GM18519 (cell line): ENCODE data around the gene P4HA2.
"Not testable (repeated sequence)": the region's sequence is repeated elsewhere in the genome, so short reads cannot be mapped to it uniquely, and the experiment has no call there.

Experiments
- ATAC-seq: cut with Tn5 transposase; IDR thresholded peaks from one replicate; pipeline ENCODE4 v1.9.1; 2021; ENCODE audit warnings: mild to moderate bottlenecking, moderate library complexity; ENCODE audit not compliant: unreplicated experiment, low FRiP score

The P4HA2 gene

DNA sequence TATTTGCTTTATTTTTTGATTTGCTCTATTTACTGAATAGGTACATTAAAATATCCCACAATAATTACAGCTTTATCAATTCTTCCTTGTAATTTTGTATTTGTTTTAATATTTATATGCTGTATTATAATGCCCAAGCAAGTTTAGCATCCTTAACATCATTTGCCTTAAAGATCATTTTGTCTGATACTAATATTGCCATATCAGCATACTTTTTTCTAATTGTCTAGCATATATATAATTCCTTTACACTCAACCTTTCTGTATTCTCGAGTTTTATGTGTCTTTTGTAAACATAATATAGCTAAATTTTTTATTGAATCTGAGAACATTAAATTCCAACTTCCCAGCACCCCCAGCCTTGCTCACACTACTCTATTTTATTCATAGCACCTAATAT lies 64.7 kb downstream of the P4HA2 start:
- no peak for ATAC-seq

DNA sequence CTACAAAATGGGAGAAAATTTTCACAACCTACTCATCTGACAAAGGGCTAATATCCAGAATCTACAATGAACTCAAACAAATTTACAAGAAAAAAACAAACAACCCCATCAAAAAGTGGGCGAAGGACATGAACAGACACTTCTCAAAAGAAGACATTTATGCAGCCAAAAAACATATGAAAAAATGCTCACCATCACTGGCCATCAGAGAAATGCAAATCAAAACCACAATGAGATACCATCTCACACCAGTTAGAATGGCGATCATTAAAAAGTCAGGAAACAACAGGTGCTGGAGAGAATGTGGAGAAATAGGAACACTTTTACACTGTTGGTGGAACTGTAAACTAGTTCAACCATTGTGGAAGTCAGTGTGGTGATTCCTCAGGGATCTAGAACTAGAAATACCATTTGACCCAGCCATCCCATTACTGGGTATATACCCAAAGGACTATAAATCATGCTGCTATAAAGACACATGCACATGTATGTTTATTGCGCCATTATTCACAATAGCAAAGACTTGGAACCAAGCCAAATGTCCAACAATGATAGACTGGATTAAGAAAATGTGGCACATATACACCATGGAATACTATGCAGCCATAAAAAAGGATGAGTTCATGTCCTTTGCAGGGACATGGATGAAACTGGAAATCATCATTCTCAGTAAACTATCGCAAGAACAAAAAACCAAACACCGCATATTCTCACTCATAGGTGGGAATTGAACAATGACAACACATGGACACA lies 65.9 kb downstream of the P4HA2 start:
- not testable (repeated sequence) for ATAC-seq

DNA sequence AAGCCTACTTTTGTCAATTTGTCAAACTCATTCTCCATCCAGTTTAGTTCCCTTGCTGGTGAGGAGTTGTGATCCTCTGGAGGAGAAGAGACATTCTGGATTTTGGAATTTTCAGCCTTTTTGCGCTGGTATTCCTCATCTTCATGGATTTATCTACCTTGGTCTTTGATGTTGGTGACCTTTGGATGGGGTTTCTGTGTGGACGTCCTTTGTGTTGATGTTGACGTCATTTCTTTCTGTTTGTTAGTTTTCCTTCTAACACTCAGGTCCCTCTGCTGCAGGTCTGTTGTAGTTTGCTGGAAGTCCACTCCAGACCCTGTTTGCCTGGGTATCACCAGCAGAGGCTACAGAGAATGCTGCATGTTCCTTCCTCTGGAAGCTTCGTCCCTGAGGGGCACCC lies 71.2 kb downstream of the P4HA2 start:
- ATAC-seq: no peak

DNA sequence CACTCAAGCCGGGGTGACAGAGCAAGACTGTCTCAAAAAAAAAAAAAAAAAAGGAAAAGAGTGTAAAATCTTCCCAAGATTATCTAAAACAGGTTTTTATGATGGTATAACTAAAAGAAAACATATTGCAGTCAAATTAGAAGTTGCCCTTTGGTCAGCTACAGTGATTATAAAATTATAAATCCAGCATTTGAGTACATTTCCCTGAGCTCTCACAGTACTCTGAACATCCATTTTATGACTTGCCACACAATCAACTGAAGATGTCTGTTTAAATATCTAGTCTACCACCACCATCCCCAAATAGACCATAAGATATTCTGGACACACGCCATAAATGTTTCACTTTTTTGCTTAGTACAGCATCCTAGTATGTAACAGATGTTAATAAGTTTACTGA lies 77.1 kb downstream of the P4HA2 start:
- no peak for ATAC-seq

DNA sequence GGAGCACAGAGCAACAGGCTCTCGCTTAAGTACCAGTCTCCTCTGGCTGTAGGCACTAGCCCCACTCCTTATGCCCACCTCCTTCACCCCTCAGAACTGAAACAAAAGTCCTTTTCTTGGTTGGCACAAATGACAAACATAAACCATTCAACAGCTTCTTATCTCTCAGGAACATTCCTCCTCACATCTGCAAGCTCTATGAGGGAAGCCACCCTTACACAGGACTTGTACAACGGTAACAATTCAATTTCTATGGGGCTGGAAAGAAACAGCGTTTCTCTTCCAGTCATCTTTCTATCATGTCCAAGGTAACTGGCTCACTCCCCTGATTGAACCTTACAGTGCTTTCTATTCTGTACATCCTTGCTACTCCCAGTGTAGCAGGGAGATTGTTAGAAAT lies 80.0 kb downstream of the P4HA2 start:
- ATAC-seq: no peak

DNA sequence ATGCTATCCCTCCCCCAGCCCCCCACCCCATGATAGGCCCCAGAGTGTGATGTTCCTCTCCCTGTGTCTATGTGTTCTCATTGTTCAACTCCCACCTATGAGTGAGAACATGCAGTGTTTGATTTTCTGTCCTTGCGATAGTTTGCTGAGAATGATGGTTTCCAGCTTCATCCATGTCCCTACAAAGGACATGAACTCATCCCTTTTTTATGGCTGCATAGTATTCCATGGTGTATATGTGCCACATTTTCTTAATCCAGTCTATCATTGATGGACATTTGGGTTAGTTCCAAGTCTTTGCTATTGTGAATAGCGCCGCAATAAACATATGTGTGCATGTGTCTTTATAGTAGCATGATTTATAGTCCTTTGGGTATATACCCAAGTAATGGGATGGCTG lies 82.3 kb downstream of the P4HA2 start:
- not testable (repeated sequence) for ATAC-seq

DNA sequence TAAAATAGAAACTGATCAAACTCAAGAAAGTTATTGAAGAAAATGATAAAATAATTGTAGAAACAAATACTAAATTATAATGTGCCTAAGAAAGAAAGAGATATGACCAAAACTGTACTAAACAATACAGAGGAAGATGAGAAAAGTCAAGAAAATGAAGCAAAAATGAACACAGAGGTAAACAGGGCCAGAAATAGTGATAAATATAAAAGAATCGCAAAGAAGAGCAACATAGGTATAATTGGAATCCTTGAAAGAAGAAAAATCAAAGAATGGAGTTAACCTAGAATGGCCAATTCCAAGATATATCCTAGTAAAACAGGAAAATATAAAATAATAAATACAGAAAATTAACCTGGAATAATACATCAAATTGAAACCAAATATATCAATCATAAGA lies 84.5 kb downstream of the P4HA2 start:
- no peak for ATAC-seq

DNA sequence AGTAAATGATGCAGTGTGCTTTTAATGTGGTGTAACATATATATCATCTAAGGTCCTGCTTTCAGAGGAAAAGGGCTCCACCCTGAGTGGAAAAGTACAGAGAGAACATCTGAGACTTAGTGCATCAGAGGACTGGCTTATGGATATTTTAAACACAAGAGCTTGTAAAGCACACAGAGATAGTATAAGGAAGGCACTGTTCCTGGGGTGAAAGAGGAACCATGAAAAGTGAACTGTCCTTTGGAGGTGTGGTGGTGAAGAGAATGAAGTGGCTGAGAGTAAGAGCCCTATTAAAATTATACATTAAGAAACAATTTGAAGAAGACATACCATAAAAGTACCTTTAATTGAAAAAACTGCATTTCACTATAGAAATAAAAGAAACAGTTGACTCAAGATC lies 85.2 kb downstream of the P4HA2 start:
- ATAC-seq: no peak
